B cell (primary cell): ENCODE results near the gene DDIT4. TPM values are rescaled to one million over a fixed set of nuclear protein-coding genes. Genes with fewer than 3 reads are reported as not detected.
A peak's percentile ranks its signal among the peaks of the same experiment; 100 is the strongest.

ENCODE experiments used
- ATAC-seq: fragments of 200-7000 bp; cut with Tn5 transposase; one replicate; pipeline ENCODE4 v1.10.0; 2021; ENCODE audit warnings: low read depth, mild to moderate bottlenecking, moderate number of reproducible peaks, moderate library complexity
- CTCF ChIA-PET: fragments of 350-600 bp; sonication (Branson Sonifier 250); formaldehyde crosslinking; loops from one replicate; lab custom pipeline; 2021; ENCODE audit warnings: antibody characterized with exemption, inconsistent platforms; lab: Charles Lee
- POLR2A ChIA-PET: fragments of 350-600 bp; sonication (Branson Sonifier 250); formaldehyde crosslinking; loops from one replicate; lab custom pipeline; 2021; ENCODE audit warnings: antibody characterized with exemption; lab: Charles Lee
- DNase-seq: peaks from one replicate; pipeline ENCODE4 v3.0.0; 2013
- H2AFZ ChIP-seq: 2 replicates; pipeline ENCODE4 v1.6.1; 2012; ENCODE audit warnings: mild to moderate bottlenecking, low read depth, low read length; ENCODE audit not compliant: insufficient read depth, poor library complexity, severe bottlenecking
- H3K27ac ChIP-seq, 2 donors: 1 replicate in 1 of 2; 2 replicates in 1 of 2; pipeline ENCODE4 v1.5.1; 2012 to 2013; ENCODE audit warnings: low read length in 2 of 2, mild to moderate bottlenecking in 2 of 2, moderate library complexity in 1 of 2
- H3K27me3 ChIP-seq, 4 experiments: fragments of 200-600 bp in 1 of 4; sonication (generic) in 1 of 4; replicated peaks in 1 of 4; 1 replicate in 2 of 4; 2 replicates in 2 of 4; pipeline versions ENCODE4 v1.6.1 to v1.7.0; 2013 to 2016; ENCODE audit warnings: low read length in 3 of 4, mild to moderate bottlenecking in 2 of 4, mixed read lengths in 1 of 4, moderate library complexity in 1 of 4; ENCODE audit not compliant: insufficient read depth in 4 of 4, control insufficient read depth in 3 of 4; ENCODE audit errors: control extremely low read depth in 1 of 4
- H3K36me3 ChIP-seq, 2 experiments: replicated peaks in 1 of 2; 1 replicate in 1 of 2; 2 replicates in 1 of 2; pipeline versions ENCODE4 v1.6.1 to v1.7.1; 2013; ENCODE audit warnings: low read length in 1 of 2; ENCODE audit not compliant: insufficient read depth in 2 of 2, control insufficient read depth in 1 of 2; ENCODE audit errors: control extremely low read depth in 1 of 2, extremely low read depth in 1 of 2
- H3K4me1 ChIP-seq, 2 donors: fragments of 200-600 bp in 1 of 2; sonication (generic) in 1 of 2; 1 replicate in 1 of 2; 2 replicates in 1 of 2; pipeline versions ENCODE4 v1.5.1 to v1.6.1; 2013 to 2017; ENCODE audit warnings: low read length in 2 of 2; ENCODE audit not compliant: control insufficient read depth in 2 of 2, insufficient read depth in 2 of 2
- H3K4me2 ChIP-seq: replicated peaks from 2 replicates; pipeline ENCODE3; 2012; ENCODE audit warnings: mild to moderate bottlenecking, low read depth, low read length; ENCODE audit not compliant: poor library complexity, severe bottlenecking
- H3K4me3 ChIP-seq, 5 experiments: fragments of 200-600 bp in 1 of 5; sonication (generic) in 1 of 5; 1 replicate in 3 of 5; 2 replicates in 2 of 5; pipeline versions ENCODE4 v1.5.1 to v1.7.0; 2011 to 2016; ENCODE audit warnings: low read length in 4 of 5, mild to moderate bottlenecking in 4 of 5, low read depth in 2 of 5, control low read depth in 1 of 5, moderate library complexity in 1 of 5; ENCODE audit not compliant: insufficient read depth in 1 of 5; ENCODE audit errors: control extremely low read depth in 1 of 5, extremely low read depth in 1 of 5
- H3K79me2 ChIP-seq: fragments of 200-600 bp; sonication (generic); one replicate; pipeline ENCODE4 v1.6.0; 2016; ENCODE audit warnings: low read length; ENCODE audit not compliant: control insufficient read depth, insufficient read depth
- H3K9ac ChIP-seq: fragments of 200-600 bp; sonication (generic); 2 replicates; pipeline ENCODE4 v1.6.1; 2017; ENCODE audit warnings: mild to moderate bottlenecking, low read length, moderate library complexity
- H3K9me3 ChIP-seq, 3 donors: one replicate each; pipeline versions ENCODE4 v1.6.1 to v1.7.1; 2013; ENCODE audit warnings: low read length in 2 of 3; ENCODE audit not compliant: control insufficient read depth in 2 of 3, insufficient read depth in 1 of 3; ENCODE audit errors: control extremely low read depth in 1 of 3
- H4K20me1 ChIP-seq: 2 replicates; pipeline ENCODE4 v1.6.0; 2012; ENCODE audit warnings: mild to moderate bottlenecking, low read length; ENCODE audit not compliant: insufficient read depth, control insufficient read depth, poor library complexity, severe bottlenecking
- H3K27ac Mint-ChIP-seq: one replicate; pipeline ENCODE4 v1.8.0; 2021; ENCODE audit warnings: mixed read lengths
- H3K27me3 Mint-ChIP-seq: one replicate; pipeline ENCODE4 v1.8.0; 2021; ENCODE audit warnings: mixed read lengths
- H3K4me1 Mint-ChIP-seq: one replicate; pipeline ENCODE4 v1.8.0; 2021; ENCODE audit warnings: mixed read lengths
- H3K4me3 Mint-ChIP-seq: one replicate; pipeline ENCODE4 v1.8.0; 2021; ENCODE audit warnings: mixed read lengths
- H3K9me3 Mint-ChIP-seq: one replicate; pipeline ENCODE4 v1.8.0; 2022; ENCODE audit warnings: mixed read lengths; ENCODE audit not compliant: insufficient read depth
- CTCF ChIP-seq: fragments of 200-600 bp; IDR thresholded peaks from one replicate; pipeline ENCODE4 v1.8.0; 2022; ENCODE audit warnings: antibody characterized with exemption, mild to moderate bottlenecking
- EZH2 ChIP-seq: IDR thresholded peaks from 2 replicates; pipeline ENCODE4 v1.6.1; 2012; ENCODE audit warnings: borderline replicate concordance, low read depth, mild to moderate bottlenecking, moderate library complexity, low read length; ENCODE audit not compliant: insufficient read depth, poor library complexity, severe bottlenecking
- WGBS: methylation state at CpG from one replicate; pipeline ENCODE4 v1.1.5; 2013; ENCODE audit warnings: missing lambda C conversion rate; ENCODE audit not compliant: insufficient coverage; 5-methylcytosine and 5-hydroxymethylcytosine counted together
- intact Hi-C: fragments of 100-400 bp; cut with micrococcal nuclease; formaldehyde crosslinking; loops from one replicate; pipeline ENCODE4 v1.10.0; 2022
- polyA plus RNA-seq: library from polyadenylated mRNA; depleted of rRNA; stranded (reverse); fragments of >200 nt; gene quantifications from 2 replicates; pipeline ENCODE4 v1.2.3, GENCODE V29; 2012
- total RNA-seq, 2 donors: library from RNA; stranded (reverse); fragments of 120-200 nt in 1 of 2; gene quantifications; 1 replicate in 1 of 2; 2 replicates in 1 of 2; pipeline versions ENCODE4 v1.2.3 to v1.2.4, GENCODE V29; 2013 to 2022

The DDIT4 gene
- total and polyA plus RNA-seq, 2 donors (not counting 1 experiment from before 2014, with no cell fraction given), result 102 to 110 TPM

GRCh38 chr10:72254813-72255568, 18.7 kb upstream of the DDIT4 start:
- H3K79me2 ChIP-seq, result peaks cover 3% of the 10 kb centered on the region
- no peaks in the 10 kb centered on the region for H3K27me3 ChIP-seq
- H3K9me3 Mint-ChIP-seq, result no peaks in the 10 kb centered on the region
- intact Hi-C loops, result no loop called here
- peak overlapping the region; percentile 27 to 55 for H3K27ac ChIP-seq
- H3K4me2 ChIP-seq, result peak overlapping the region; percentile 62
- H2AFZ ChIP-seq, result peak overlapping the region; percentile 87
- H3K9ac ChIP-seq, result no peak overlapping the region
- WGBS, result 25% methylated on average over 14 of the region's 15 CpGs
- no peak for TF ChIP-seq EZH2
- TF ChIP-seq CTCF, result no peak
- H3K27me3 Mint-ChIP-seq, result no peaks in the 10 kb centered on the region
- H3K36me3 ChIP-seq, result no peaks in the 10 kb centered on the region
- DNase-seq (peak; percentile 49), ATAC-seq (peak; percentile 21)
- POLR2A ChIA-PET, result interaction anchor here (0.6 to 2.5 kb wide), 13 partner anchors 11 to 81 kb away, joined by 3 to 8 read pairs (median 3); partner anchors contain the start of gene DDIT4
- H3K4me1 Mint-ChIP-seq, result peaks cover 67% of the 10 kb centered on the region
- no peaks in the 10 kb centered on the region for H3K9me3 ChIP-seq
- no peak overlapping the region for H3K4me3 ChIP-seq
- peaks cover 70 to 78% of the 10 kb centered on the region in 2 donors for H3K4me1 ChIP-seq
- CTCF ChIA-PET, result interaction anchor here (0.7 to 8.3 kb wide), 7 partner anchors 36 to 970 kb away, joined by 3 to 48 read pairs (median 3); no protein-coding TSS in a partner anchor
- no peaks in the 10 kb centered on the region for H4K20me1 ChIP-seq
- peak overlapping the region; percentile 67 for H3K4me3 Mint-ChIP-seq
- H3K27ac Mint-ChIP-seq, result peak overlapping the region; percentile 90
